K562 (cell line): ENCODE measurements around the gene HLCS.

Experiments
- ATF2 ChIP-seq: sonication (generic); formaldehyde crosslinking; IDR thresholded peaks from 2 replicates; pipeline ENCODE4 v1.8.1; 2022; ENCODE audit warnings: missing genetic modification reagents
- CTCF ChIP-seq, 3 experiments: IDR thresholded peaks in 2 of 3; conservative IDR thresholded peaks in 1 of 3; 2 replicates each; pipeline ENCODE4 v1.5.1; 2011 to 2012; ENCODE audit warnings: low read length in 3 of 3, mild to moderate bottlenecking in 3 of 3, control low read depth in 2 of 3, improper control_type of control experiment in 1 of 3, inconsistent platforms in 1 of 3, low read depth in 1 of 3, mixed read lengths in 1 of 3, moderate library complexity in 1 of 3; ENCODE audit not compliant: insufficient read depth in 2 of 3
- ELF1 ChIP-seq: fragments of 200-800 bp; sonication (Bioruptor generic); IDR thresholded peaks from 2 replicates; pipeline ENCODE4 v1.6.1; 2016; ENCODE audit warnings: missing genetic modification characterization, missing compliant biosample characterization
- GATAD2A ChIP-seq: fragments of 450-650 bp; IDR thresholded peaks from 2 replicates; pipeline ENCODE4 v1.6.1; 2017
- HDAC1 ChIP-seq, 2 experiments: fragments of 450-650 bp; IDR thresholded peaks; 2 replicates each; pipeline ENCODE4 v1.6.1; 2016 to 2017; ENCODE audit warnings: inconsistent platforms in 1 of 2, mild to moderate bottlenecking in 1 of 2, moderate library complexity in 1 of 2
- POLR2AphosphoS5 ChIP-seq: IDR thresholded peaks from 2 replicates; pipeline ENCODE4 v1.6.1; 2011; ENCODE audit warnings: mild to moderate bottlenecking, low read depth, low read length, moderate library complexity; ENCODE audit not compliant: control insufficient read depth, insufficient read depth
- RB1 ChIP-seq: fragments of 450-650 bp; IDR thresholded peaks from 2 replicates; pipeline ENCODE4 v1.6.1; 2017; ENCODE audit warnings: low read depth, mild to moderate bottlenecking
- ZBTB33 ChIP-seq: sonication (generic); formaldehyde crosslinking; IDR thresholded peaks from 2 replicates; pipeline ENCODE4 v1.8.1; 2023; ENCODE audit warnings: mild to moderate bottlenecking, missing genetic modification reagents
- ZNF280B ChIP-seq: fragments of 250-450 bp; sonication (Bioruptor Pico); IDR thresholded peaks from 2 replicates; pipeline ENCODE4 v1.5.1; 2021; ENCODE audit warnings: mild to moderate bottlenecking
- ZNF655 ChIP-seq: fragments of 250-450 bp; sonication (Bioruptor Pico); IDR thresholded peaks from 2 replicates; pipeline ENCODE4 v1.5.0; 2021

DNA sequence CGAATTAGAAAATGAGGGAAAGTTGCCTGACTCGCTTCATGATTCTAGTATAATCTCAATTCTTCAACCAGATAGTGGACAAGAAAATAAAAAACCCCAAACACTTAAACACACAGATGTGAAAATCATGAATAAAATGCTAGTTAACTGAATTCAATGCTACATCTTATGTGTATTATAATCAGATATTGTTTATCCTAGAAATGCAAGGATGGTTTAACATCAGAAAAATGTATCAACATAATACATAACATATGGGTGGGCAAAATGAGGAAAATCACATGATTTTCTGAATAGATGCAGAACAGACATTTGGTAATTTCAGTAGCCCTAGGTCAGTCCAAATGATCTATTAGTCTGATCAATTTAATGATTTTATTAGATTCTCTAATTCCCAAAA, 170.4 kb downstream of the HLCS start:
- no peak for TF ChIP-seq CTCF (IDR thresholded peaks at IDR 0.05 in 2 of 3, conservative IDR thresholded peaks at IDR 0.05 in 1 of 3; ENCODE audit: insufficient read depth in 2 of 3, low read depth in 1 of 3, low read length in 3 of 3)
- TF ChIP-seq ZBTB33 (CRISPR knock-in tag): no peak
- no peak for TF ChIP-seq POLR2AphosphoS5
- TF ChIP-seq ZNF280B (CRISPR knock-in tag): no peak
- TF ChIP-seq ZNF655 (CRISPR knock-in tag): no peak
- TF ChIP-seq HDAC1 (IDR thresholded peaks at IDR 0.05): no peak
- TF ChIP-seq ELF1 (tag): no peak
- TF ChIP-seq ATF2 (CRISPR knock-in tag): no peak
- TF ChIP-seq GATAD2A: no peak
- no peak for TF ChIP-seq RB1
